Stimulated activated CD4-positive, alpha-beta T cell treated with anti-CD3 and anti-CD28 coated beads, TNF-alpha, amount 100 ng/mL, for 1 hour (primary cell): ENCODE data around the gene ITPKB.
"Not testable (repeated sequence)": the region's sequence is repeated elsewhere in the genome, so short reads cannot be mapped to it uniquely, and the experiment has no call there.

Experiments
- DNase-seq, 3 donors: peaks; one replicate each; pipeline ENCODE4 v3.0.0-alpha.2; 2020; ENCODE audit warnings: low read depth in 3 of 3, low spot score in 1 of 3

Gene ITPKB

GRCh38 chr1:226639631-226640061 lies 99.4 kb downstream of the ITPKB start:
- no peak for DNase-seq

DNA sequence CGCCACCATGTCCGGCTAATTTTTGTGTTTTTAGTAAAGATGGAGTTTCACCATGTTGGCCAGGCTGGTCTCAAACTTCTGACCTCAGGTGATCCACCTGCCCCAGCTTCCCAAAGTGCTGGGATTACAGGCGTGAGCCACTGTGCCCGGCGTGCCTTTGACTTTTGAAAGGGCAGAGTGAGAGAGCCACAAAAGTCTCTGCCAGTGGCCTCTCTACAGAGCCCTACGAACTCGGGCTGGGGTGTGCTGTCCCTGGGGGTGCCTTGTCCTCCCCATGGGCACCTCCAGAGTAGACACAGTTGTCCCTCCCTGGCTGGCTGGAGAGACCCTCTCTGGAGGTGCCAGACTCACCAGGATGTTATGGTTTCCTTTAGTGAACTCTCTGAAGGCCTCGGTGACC lies 99.9 kb downstream of the ITPKB start:
- not testable (repeated sequence) for DNase-seq

DNA sequence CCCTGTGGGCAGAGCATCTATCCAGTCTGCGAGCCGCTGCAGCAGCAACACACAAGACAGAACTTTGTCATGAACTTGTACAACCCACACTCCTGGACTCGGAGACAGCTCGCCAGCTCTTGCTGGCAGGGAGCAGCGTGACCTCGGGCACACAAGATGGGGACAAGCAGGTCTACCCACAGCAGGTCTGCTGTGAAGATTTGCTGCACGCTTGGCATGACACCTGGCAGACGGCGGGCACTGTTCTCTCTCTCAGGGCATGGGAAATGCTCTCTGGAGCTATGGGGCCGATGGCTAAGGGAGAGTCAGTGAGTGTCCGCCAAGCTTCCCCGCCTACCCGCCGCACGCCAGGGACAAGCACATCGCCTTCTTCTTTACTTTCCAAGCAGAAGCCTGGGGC lies 100.5 kb downstream of the ITPKB start:
- no peak for DNase-seq

- no peak for DNase-seq
Measured at GRCh38 chr1:226638001-226638601, 101.0 kb downstream of the ITPKB start.

- no peak for DNase-seq
Measured at GRCh38 chr1:226637147-226637935, 101.7 kb downstream of the ITPKB start.

DNA sequence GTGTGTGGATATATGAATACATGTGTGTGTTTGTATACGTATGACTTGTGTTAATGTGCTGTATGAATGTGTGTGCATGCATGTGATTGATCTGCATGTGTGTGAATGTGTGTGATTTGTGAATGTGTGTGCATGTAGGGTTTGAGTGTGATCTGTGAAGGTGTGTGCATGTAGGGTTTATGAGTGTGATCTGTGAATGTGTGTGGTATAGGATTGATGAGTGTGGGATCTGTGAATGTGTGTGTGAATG lies 102.3 kb downstream of the ITPKB start:
- DNase-seq = no peak

- DNase-seq = no peak
Measured at GRCh38 chr1:226635456-226635941, 103.6 kb downstream of the ITPKB start.

- no peak for DNase-seq
Measured at GRCh38 chr1:226634611-226635246, 104.4 kb downstream of the ITPKB start.

GRCh38 chr1:226634166-226634588 lies 104.9 kb downstream of the ITPKB start:
- DNase-seq = peak; percentile 56 to 85 (median 66)

DNA sequence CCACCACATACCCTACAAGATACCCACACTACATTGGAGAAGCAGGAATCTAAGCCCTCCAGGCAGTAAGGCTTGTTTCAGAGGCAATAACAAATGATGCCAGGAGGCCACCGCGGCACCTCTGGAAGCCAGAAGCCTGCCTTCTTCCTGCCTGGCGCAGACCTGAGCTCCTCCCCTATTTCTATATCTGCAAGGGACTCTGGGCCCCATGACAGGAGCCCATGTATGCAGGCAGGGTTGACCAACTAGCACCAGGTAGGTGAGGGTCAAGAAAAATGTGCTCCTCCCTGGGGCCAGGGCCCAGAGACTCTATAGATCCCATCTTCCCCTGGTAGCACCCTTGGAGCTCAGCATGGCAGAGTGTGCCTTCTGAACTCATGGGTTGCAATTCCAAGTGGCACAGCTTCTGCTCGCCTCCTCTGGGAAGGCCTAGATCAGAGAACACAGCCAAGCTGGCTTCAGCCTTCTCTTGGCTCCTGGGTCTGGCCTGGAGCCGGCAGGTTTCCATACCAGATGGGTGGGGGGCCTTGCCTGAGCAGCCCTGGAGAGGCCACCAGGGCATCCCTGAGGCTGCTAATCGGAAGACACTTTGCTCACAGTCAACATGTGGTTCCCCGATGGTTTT lies 105.4 kb downstream of the ITPKB start:
- DNase-seq = no peak

DNA sequence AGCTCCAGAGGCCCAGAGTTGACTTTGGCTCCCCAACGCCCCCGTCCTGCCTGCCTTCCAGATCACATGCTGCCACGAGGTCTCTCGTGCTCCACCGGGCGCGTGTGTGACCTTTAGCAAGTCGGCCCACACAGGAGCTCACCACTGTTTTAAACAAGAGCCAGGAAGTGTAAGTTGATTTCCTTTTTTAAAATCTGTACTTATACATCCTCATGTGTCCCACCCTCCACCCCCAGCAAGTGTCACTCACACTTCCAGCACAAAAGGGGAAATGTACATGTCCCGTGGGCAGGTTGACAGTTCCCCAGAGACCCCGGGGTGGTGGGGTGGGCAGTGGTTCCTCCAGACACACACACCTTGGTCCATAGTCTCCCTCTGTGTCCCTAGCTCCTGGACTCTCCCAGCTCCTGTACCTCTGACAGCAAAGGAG lies 106.1 kb downstream of the ITPKB start:
- no peak for DNase-seq

GRCh38 chr1:226632169-226632879 lies 106.8 kb downstream of the ITPKB start:
- no peak for DNase-seq

DNA sequence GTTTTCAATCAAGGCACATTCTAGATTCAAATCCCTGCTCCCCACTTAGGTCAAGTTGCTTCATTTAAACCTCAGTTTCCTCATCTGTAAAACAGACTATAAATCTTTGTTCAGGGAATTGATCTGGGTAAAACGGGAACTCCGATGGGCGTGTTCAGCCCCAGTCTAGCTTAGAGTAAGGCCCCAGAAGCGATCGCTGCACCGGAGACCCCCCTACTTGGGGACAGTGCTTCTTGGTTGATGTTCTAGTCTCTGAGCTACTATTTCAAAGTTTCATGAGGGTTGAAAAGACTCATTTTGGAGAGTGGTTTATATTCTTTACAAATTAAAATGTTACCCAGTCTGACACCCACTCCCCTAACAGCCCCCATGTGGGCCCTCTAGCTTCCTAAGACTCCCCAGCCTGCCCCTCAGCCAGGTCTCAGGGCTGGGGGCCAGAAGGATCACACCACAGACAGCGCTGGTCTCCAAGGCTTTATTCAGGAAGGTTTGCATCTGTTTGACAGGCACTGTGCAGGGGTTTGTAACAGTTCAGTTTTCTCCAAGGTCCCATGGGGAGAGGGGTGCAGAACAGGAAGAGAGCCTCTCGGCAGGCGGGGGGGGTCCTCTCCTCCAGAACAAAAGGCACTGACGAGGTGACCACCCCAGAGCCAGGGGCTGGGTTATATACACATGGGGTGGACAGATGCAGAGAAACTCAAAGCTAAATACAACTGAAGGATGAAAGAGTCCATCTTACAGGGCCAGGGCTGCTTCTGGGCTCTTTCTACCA lies 107.7 kb downstream of the ITPKB start:
- DNase-seq = no peak

- DNase-seq = no peak
Measured at GRCh38 chr1:226630592-226630991, 108.5 kb downstream of the ITPKB start.

DNA sequence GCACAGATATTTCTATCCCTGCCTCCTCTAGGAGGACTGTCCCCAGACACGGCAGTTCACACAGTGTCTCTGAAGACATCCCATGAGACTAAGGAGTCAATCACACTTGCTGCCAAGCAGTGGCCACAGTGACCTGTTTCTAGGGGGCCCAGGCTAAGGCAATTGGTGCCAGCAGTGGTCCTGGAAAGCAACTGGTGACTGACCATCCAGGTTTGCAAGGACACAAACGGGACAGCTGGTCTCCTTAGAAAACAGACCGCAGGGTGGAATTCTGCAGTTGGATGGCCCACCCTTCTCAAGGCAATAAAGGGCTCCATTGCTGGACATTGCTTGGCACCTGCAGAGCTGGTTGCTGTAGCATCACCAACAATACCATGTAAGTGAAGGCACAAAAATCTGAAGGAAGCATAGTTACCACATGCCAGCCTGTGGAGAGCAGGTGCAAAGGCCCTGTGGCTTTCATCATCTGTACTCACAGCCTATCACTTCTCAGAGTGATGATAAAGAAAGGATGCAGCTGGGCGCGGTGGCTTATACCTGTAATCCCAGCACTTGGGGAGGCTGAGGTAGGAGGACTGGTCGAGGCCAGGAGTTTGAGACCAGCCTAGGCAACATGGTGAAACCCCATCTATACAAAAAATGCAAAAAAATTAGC lies 109.1 kb downstream of the ITPKB start:
- no peak for DNase-seq

DNA sequence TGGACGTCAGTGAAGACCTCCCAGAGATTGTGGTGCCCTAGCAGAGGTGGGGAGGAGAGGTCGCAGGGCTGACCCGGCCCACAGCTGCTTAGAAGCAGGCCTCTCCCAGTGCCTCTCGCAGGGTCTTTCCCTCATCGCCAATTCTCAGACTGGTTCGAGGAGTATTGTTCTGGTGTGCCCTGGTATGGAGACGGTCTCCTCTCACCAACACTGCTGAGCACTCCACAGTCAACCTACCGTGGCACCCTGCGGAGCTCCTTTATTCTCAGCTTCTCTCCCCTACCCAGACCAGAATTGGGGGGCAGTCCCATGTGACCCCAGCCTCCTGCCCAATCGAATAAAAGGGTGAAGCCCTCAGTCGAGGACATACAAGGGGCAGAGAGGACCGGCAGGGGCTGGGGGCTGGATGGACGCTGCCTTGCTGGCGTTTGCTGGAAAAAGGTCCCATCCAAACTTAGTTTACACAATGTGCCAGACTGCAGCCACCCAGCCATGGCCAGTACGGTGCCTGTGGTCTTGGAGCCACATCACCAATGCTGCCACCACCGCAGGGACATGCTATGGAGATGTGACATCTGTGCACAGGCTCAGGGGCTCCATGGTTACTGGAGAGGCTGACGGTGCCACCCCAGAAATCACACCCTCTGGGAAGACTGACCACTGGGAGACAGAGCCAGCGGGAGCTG lies 109.7 kb downstream of the ITPKB start:
- DNase-seq = no peak

DNA sequence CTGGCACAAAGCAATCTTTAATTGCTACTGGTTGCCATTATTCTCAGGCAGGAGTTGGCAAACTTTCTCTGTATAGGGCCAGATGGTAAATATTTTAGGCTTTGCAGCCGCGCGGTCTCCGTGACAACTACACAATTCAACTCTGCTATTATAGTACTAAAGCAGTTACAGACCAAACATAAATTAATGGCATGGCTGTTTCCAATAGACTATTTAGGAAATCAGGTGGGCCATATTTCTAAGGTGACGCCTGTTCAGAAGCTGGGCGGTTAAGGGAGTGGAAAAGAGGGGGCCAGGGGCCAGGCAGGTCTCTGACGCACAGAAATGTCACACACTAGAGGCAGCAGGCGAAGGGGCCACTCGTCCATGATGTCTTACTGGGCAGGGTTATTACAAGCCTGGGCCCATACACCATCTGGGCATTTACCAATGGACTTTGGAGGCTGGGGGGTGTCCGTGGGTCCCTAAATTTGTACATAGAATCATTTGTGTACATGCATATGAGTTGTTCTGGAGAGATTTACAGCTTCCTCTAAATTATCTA lies 110.4 kb downstream of the ITPKB start:
- DNase-seq = no peak

GRCh38 chr1:226627924-226628611 lies 111.0 kb downstream of the ITPKB start:
- no peak for DNase-seq
